Lung (tissue), 13 donors: ENCODE data around the gene PDCD5. TPM values are rescaled to one million over a fixed set of nuclear protein-coding genes. Genes with fewer than 3 reads are reported as not detected.

Source experiments
- ATAC-seq: fragments of 200-7000 bp; cut with Tn5 transposase; one replicate; pipeline ENCODE4 v1.9.1; 2020; ENCODE audit warnings: moderate number of reproducible peaks; ENCODE audit not compliant: insufficient read depth, low FRiP score
- DNase-seq, 3 donors: peaks; one replicate each; pipeline ENCODE4 v3.0.0-alpha.2; 2013 to 2017
- H3K27ac ChIP-seq, 2 donors: one replicate each; pipeline ENCODE4 v1.5.1; 2013; ENCODE audit warnings: mild to moderate bottlenecking in 2 of 2, moderate library complexity in 2 of 2, control low read depth in 1 of 2, inconsistent platforms in 1 of 2, low read depth in 1 of 2, low read length in 1 of 2
- H3K27me3 ChIP-seq, 3 donors: one replicate each; pipeline ENCODE4 v1.5.1; 2013; ENCODE audit warnings: low read length in 2 of 3; ENCODE audit not compliant: control insufficient read depth in 3 of 3, insufficient read depth in 3 of 3
- H3K36me3 ChIP-seq, 4 donors: one replicate each; pipeline ENCODE4 v1.5.1; 2013; ENCODE audit warnings: low read length in 4 of 4, mild to moderate bottlenecking in 1 of 4, moderate library complexity in 1 of 4; ENCODE audit not compliant: control insufficient read depth in 4 of 4, insufficient read depth in 4 of 4
- H3K4me1 ChIP-seq, 5 donors: one replicate each; pipeline ENCODE4 v1.5.1; 2013; ENCODE audit warnings: low read length in 5 of 5, mild to moderate bottlenecking in 2 of 5, moderate library complexity in 1 of 5; ENCODE audit not compliant: control insufficient read depth in 5 of 5, insufficient read depth in 5 of 5
- H3K4me3 ChIP-seq: one replicate; pipeline ENCODE4 v1.5.1; 2013; ENCODE audit warnings: mild to moderate bottlenecking, control low read depth, moderate library complexity
- H3K9ac ChIP-seq, 2 donors: one replicate each; pipeline ENCODE4 v1.5.1; 2013; ENCODE audit warnings: low read length in 2 of 2, control low read depth in 1 of 2; ENCODE audit not compliant: insufficient read depth in 1 of 2
- H3K9me3 ChIP-seq, 4 donors: one replicate each; pipeline ENCODE4 v1.5.1; 2013; ENCODE audit warnings: low read length in 3 of 4, mild to moderate bottlenecking in 1 of 4, moderate library complexity in 1 of 4; ENCODE audit not compliant: control insufficient read depth in 4 of 4, insufficient read depth in 3 of 4
- WGBS, 2 donors: extraction: QIAGEN DNeasy Blood & Tissue Kit; methylation state at CpG; one replicate each; pipeline ENCODE4 v1.1.7; 2013; 5-methylcytosine and 5-hydroxymethylcytosine counted together
- polyA plus RNA-seq, 2 donors: library from polyadenylated mRNA; stranded (reverse); fragments of 200-250 nt; gene quantifications; one replicate each; pipeline ENCODE4 v1.2.1, GENCODE V29; 2013
- small RNA-seq: library from RNA; depleted of rRNA; stranded (forward); fragments of <200 nt; gene quantifications from one replicate; pipeline ENCODE3, GENCODE V24; 2014; ENCODE audit warnings: low replicate concordance
- total RNA-seq, 2 donors: library from RNA; depleted of rRNA in 1 of 2; stranded (reverse); fragments of >200 nt in 1 of 2; gene quantifications; one replicate each; pipeline ENCODE4 v1.2.1, GENCODE V29; 2014 to 2021
- TF ChIP-seq, protein P1 (sequence below): IDR thresholded peaks from 2 replicates; pipeline ENCODE4 v1.5.1; 2012; ENCODE audit warnings: mild to moderate bottlenecking; ENCODE audit errors: control extremely low read depth, extremely low read depth
- donor health status: control.
- donor health status: control.
- donor health status: Bipolar disorder and iron deficiency.
- donor health status: healthy.
- donor health status: DM: yes; HTN: yes; CAD: no.

Gene PDCD5
- total and polyA plus RNA-seq, 4 donors, result 38.6 to 147 (median 87.0) TPM

GRCh38 chr19:32630338-32630737 lies 49.3 kb downstream of the PDCD5 start:
- H3K36me3 ChIP-seq, result peaks cover 3 to 40% (median 15%) of the 10 kb centered on the region in 4 donors

DNA sequence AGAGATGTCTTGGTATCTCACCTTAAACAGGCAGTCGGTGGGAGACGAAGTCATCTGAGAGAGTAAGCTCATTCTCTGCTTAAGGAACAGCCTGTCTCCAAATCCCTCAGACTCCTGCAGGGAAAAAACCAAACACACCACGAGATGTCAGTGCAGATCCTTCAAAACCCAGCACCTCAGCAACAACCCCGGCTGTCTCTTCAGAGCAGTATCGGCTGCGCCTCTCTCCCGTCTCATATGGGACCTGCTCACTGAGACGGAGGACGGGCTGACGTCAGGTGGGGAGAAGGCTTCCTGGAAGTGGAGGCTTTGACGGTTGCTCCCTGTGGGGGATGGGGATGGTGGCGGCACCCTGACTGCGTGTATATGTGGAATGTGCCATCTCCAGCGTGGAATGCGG lies 50.4 kb downstream of the PDCD5 start:
- Histone ChIP-seq H3K9me3 (peaks cover 0 to 3% (median 0%) of the 10 kb centered on the region in 4 donors), H3K9ac (no peak overlapping the region), H3K27ac (no peak overlapping the region), H3K27me3 (no peaks in the 10 kb centered on the region), H3K36me3 (peaks cover 6 to 43% (median 20%) of the 10 kb centered on the region in 4 donors), H3K4me3 (no peak overlapping the region), H3K4me1 (no peaks in the 10 kb centered on the region)
- TF ChIP-seq, protein P1, sequence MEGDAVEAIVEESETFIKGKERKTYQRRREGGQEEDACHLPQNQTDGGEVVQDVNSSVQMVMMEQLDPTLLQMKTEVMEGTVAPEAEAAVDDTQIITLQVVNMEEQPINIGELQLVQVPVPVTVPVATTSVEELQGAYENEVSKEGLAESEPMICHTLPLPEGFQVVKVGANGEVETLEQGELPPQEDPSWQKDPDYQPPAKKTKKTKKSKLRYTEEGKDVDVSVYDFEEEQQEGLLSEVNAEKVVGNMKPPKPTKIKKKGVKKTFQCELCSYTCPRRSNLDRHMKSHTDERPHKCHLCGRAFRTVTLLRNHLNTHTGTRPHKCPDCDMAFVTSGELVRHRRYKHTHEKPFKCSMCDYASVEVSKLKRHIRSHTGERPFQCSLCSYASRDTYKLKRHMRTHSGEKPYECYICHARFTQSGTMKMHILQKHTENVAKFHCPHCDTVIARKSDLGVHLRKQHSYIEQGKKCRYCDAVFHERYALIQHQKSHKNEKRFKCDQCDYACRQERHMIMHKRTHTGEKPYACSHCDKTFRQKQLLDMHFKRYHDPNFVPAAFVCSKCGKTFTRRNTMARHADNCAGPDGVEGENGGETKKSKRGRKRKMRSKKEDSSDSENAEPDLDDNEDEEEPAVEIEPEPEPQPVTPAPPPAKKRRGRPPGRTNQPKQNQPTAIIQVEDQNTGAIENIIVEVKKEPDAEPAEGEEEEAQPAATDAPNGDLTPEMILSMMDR, result no peak
- DNase-seq, result no peak
- WGBS, 2 donors, result 94 to 97% methylated on average over 15 of the region's 15 CpGs
- no peak for ATAC-seq

More at GRCh38 chr19:32630338-32630737, 49.3 kb downstream of the PDCD5 start:
- no peak overlapping the region for H3K4me3 ChIP-seq
- ATAC-seq (no peak), DNase-seq (no peak)
- WGBS, 2 donors, result 88 to 90% methylated on average over 14 of the region's 14 CpGs
- TF ChIP-seq, protein P1, result no peak
- no peak overlapping the region for H3K9ac ChIP-seq
- no peak overlapping the region for H3K27ac ChIP-seq
- no peaks in the 10 kb centered on the region for H3K27me3 ChIP-seq
- peaks cover 0 to 3% (median 0%) of the 10 kb centered on the region in 4 donors for H3K9me3 ChIP-seq
- H3K4me1 ChIP-seq, result no peaks in the 10 kb centered on the region

Small RNA genes lying within 50 kb of the gene (small RNA-seq; reads per million reads assigned to genes)
- gene SNORA68B, result not detected

Other genes starting within 250 kb of the PDCD5 start
- gene ZNF507, start 235.6 kb upstream of the PDCD5 start, total RNA-seq, result 10 to 100 TPM; 14.9 to 29.8 TPM
- gene ZNF507, start 235.6 kb upstream of the PDCD5 start, polyA plus RNA-seq, result 1 to 10 TPM; 4.0 to 4.7 TPM
- gene DPY19L3, start 175.4 kb upstream of the PDCD5 start, total RNA-seq, result 10 to 100 TPM; 45.5 to 49.3 TPM
- gene DPY19L3, start 175.4 kb upstream of the PDCD5 start, polyA plus RNA-seq, result 1 to 10 TPM; 9.1 to 9.2 TPM
- 10 to 100 TPM; 29.9 to 31.5 TPM for gene ANKRD27, start 94.0 kb downstream of the PDCD5 start, total RNA-seq
- 10 to 100 TPM in 1 of 2 donors, 1 to 10 TPM in 1; 8.9 to 15.1 TPM for gene ANKRD27, start 94.0 kb downstream of the PDCD5 start, polyA plus RNA-seq
- gene RGS9BP, start 94.7 kb downstream of the PDCD5 start, total RNA-seq, result 1 to 10 TPM in 1 of 2 donors, under 1 TPM in 1; 0.94 to 1.6 TPM
- gene RGS9BP, start 94.7 kb downstream of the PDCD5 start, polyA plus RNA-seq, result under 1 TPM; 0.14 to 0.55 TPM
- 10 to 100 TPM; 14.2 to 20.1 TPM for gene NUDT19, start 110.6 kb downstream of the PDCD5 start, total RNA-seq
- 10 to 100 TPM in 1 of 2 donors, 1 to 10 TPM in 1; 7.5 to 10.1 TPM for gene NUDT19, start 110.6 kb downstream of the PDCD5 start, polyA plus RNA-seq
- gene TDRD12, start 138.6 kb downstream of the PDCD5 start, total RNA-seq, result under 1 TPM; 0.09 to 0.14 TPM
- gene TDRD12, start 138.6 kb downstream of the PDCD5 start, polyA plus RNA-seq, result under 1 TPM; 0.08 to 0.10 TPM